ENCODE results near the gene FAXDC2. TPM values are rescaled to one million over a fixed set of nuclear protein-coding genes. Genes with fewer than 3 reads are reported as not detected.
"Not testable (repeated sequence)": the region's sequence is repeated elsewhere in the genome, so short reads cannot be mapped to it uniquely, and the experiment has no call there.

FAXDC2 gene
- total RNA-seq, 1 donor from 2014 or later = 25.3 TPM

- peaks cover 0 to 13% of the 10 kb centered on the region in 2 donors for H3K4me1 ChIP-seq
- no peaks in the 10 kb centered on the region for H3K9me3 ChIP-seq
- DNase-seq (ENCODE audit: low spot score in 2 of 2) = no peak
- H3K36me3 ChIP-seq = peaks cover 12 to 29% of the 10 kb centered on the region in 2 donors
- H3K27ac ChIP-seq = peak overlapping the region; percentile 66 to 75
- H3K27me3 ChIP-seq = no peaks in the 10 kb centered on the region
- TF ChIP-seq, protein P1, sequence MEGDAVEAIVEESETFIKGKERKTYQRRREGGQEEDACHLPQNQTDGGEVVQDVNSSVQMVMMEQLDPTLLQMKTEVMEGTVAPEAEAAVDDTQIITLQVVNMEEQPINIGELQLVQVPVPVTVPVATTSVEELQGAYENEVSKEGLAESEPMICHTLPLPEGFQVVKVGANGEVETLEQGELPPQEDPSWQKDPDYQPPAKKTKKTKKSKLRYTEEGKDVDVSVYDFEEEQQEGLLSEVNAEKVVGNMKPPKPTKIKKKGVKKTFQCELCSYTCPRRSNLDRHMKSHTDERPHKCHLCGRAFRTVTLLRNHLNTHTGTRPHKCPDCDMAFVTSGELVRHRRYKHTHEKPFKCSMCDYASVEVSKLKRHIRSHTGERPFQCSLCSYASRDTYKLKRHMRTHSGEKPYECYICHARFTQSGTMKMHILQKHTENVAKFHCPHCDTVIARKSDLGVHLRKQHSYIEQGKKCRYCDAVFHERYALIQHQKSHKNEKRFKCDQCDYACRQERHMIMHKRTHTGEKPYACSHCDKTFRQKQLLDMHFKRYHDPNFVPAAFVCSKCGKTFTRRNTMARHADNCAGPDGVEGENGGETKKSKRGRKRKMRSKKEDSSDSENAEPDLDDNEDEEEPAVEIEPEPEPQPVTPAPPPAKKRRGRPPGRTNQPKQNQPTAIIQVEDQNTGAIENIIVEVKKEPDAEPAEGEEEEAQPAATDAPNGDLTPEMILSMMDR (IDR thresholded peaks at IDR 0.05) = no peak
- intact Hi-C loops (cut with DNase I) = loop anchor here (2.0 kb wide), 1 partner anchor 79 kb away; the partner anchor contains the start of gene LARP1
- H3K4me3 ChIP-seq = no peak overlapping the region
These were observed 16.4 kb downstream of the FAXDC2 start for GRCh38 chr5:154834053-154834452.

GRCh38 chr5:154832804-154833203 lies 17.6 kb downstream of the FAXDC2 start:
- Histone ChIP-seq H3K4me1 (peaks cover 0 to 13% of the 10 kb centered on the region in 2 donors), H3K36me3 (peaks cover 14 to 38% of the 10 kb centered on the region in 2 donors)
- H3K4me3 ChIP-seq; DNase-seq (ENCODE audit: low spot score in 2 of 2); H3K27ac ChIP-seq; intact Hi-C loops (cut with DNase I); H3K27me3 ChIP-seq; H3K9me3 ChIP-seq: not testable (repeated sequence)

DNA sequence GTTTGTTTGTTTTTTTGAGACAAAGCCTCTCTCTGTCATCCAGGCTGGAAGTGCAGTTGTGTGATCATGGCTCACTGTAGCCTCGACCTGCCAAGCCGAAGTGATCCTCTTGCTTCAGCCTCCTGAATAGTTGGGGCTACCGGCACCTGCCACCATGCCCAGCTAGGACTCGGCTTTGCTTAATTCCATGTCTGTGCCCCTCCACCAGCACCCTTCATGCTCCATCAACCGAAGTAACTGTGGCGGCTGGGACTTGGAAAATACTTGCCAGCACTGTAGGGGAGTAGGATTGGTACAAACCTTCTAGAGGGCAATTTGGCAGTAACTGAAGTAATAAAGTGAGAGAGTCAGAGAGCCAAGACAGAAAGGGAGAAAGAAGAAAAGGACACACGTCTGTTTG lies 19.0 kb downstream of the FAXDC2 start:
- peaks cover 14 to 46% of the 10 kb centered on the region in 2 donors for H3K36me3 ChIP-seq
- intact Hi-C loops (cut with DNase I) = no loop called here
- TF ChIP-seq, protein P1 (IDR thresholded peaks at IDR 0.05) = no peak
- no peak for DNase-seq (ENCODE audit: low spot score in 2 of 2)
- H3K27me3 ChIP-seq = no peaks in the 10 kb centered on the region
- no peak overlapping the region for H3K27ac ChIP-seq
- H3K4me3 ChIP-seq = no peak overlapping the region
- H3K9me3 ChIP-seq = no peaks in the 10 kb centered on the region
- peaks cover 0 to 13% of the 10 kb centered on the region in 2 donors for H3K4me1 ChIP-seq

DNA sequence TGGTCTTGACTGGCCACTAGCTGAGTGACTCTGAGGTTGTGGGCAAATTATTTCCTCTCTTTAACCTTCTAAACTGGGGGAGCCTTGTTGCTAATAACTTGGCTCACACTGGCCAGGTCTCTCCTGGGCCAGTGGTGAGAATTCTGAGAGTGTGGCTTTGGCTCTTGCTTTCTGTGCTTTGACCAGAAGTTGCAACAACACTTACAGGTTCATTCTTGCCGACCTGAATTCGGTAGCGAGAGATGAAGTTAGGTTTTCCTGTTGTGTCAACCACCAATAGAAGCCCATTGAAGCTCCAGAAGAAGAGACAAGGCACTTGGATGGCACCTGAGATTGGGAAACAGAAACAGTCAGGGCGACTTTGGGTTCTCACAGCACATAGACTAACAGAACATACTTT lies 19.8 kb downstream of the FAXDC2 start:
- TF ChIP-seq, protein P1 (IDR thresholded peaks at IDR 0.05) = no peak
- no peak overlapping the region for H3K27ac ChIP-seq
- H3K4me3 ChIP-seq = no peak overlapping the region
- peaks cover 0 to 6% of the 10 kb centered on the region in 2 donors for H3K4me1 ChIP-seq
- peaks cover 17 to 47% of the 10 kb centered on the region in 2 donors for H3K36me3 ChIP-seq
- no peaks in the 10 kb centered on the region for H3K9me3 ChIP-seq
- no peaks in the 10 kb centered on the region for H3K27me3 ChIP-seq
- DNase-seq (ENCODE audit: low spot score in 2 of 2) = no peak
- intact Hi-C loops (cut with DNase I) = no loop called here

GRCh38 chr5:154830219-154830595 lies 20.2 kb downstream of the FAXDC2 start:
- H3K27ac ChIP-seq = no peak overlapping the region
- peaks cover 0 to 6% of the 10 kb centered on the region in 2 donors for H3K4me1 ChIP-seq
- H3K9me3 ChIP-seq = no peaks in the 10 kb centered on the region
- intact Hi-C loops (cut with DNase I) = no loop called here
- H3K4me3 ChIP-seq = no peak overlapping the region
- TF ChIP-seq, protein P1 (IDR thresholded peaks at IDR 0.05) = no peak
- peaks cover 17 to 47% of the 10 kb centered on the region in 2 donors for H3K36me3 ChIP-seq
- no peak for DNase-seq (ENCODE audit: low spot score in 2 of 2)
- H3K27me3 ChIP-seq = no peaks in the 10 kb centered on the region

GRCh38 chr5:154829589-154830218 lies 20.7 kb downstream of the FAXDC2 start:
- no peak for DNase-seq (ENCODE audit: low spot score in 2 of 2)
- Histone ChIP-seq H3K9me3 (no peaks in the 10 kb centered on the region), H3K4me3 (no peak overlapping the region), H3K27me3 (no peaks in the 10 kb centered on the region), H3K36me3 (peaks cover 17 to 50% of the 10 kb centered on the region in 2 donors), H3K27ac (no peak overlapping the region), H3K4me1 (peaks cover 0 to 3% of the 10 kb centered on the region in 2 donors)
- TF ChIP-seq, protein P1 (IDR thresholded peaks at IDR 0.05) = no peak
- intact Hi-C loops (cut with DNase I) = no loop called here
